Caco-2 (cell line): ENCODE measurements around the gene PPP2R5C. TPM values are rescaled to one million over a fixed set of nuclear protein-coding genes. Genes with fewer than 3 reads are reported as not detected.

Experiments
- BruUV-seq: library from RNA; stranded (reverse); fragments of 400-500 nt; replicated peaks from 2 replicates; lab custom pipeline; 2021; lab: Mats Ljungman, UMichigan
- CTCF ChIA-PET: fragments of 300-600 bp; sonication (Branson Sonifier 250); formaldehyde crosslinking; loops from one replicate; lab custom pipeline; 2022; ENCODE audit warnings: antibody characterized with exemption; lab: Charles Lee
- POLR2A ChIA-PET: fragments of 300-600 bp; sonication (Branson Sonifier 250); formaldehyde crosslinking; loops from one replicate; lab custom pipeline; 2022; ENCODE audit warnings: antibody characterized with exemption; lab: Charles Lee
- DNase-seq, 2 experiments: peaks; one replicate each; pipeline versions ENCODE4 v3.0.0 to v3.0.0-alpha.2; 2020 to 2022
- H3K27me3 ChIP-seq: replicated peaks from 2 replicates; pipeline ENCODE4 v1.6.0; 2011; ENCODE audit warnings: low read length; ENCODE audit not compliant: control insufficient read depth, insufficient read depth
- H3K36me3 ChIP-seq: 2 replicates; pipeline ENCODE4 v1.5.1; 2011; ENCODE audit warnings: low read length; ENCODE audit not compliant: control insufficient read depth, insufficient read depth
- H3K4me1 ChIP-seq: fragments of 250-450 bp; sonication (Bioruptor Pico); 2 replicates; pipeline ENCODE4 v1.5.1; 2020; ENCODE audit warnings: mild to moderate bottlenecking
- H3K4me3 ChIP-seq: 2 replicates; pipeline ENCODE4 v1.5.1; 2011; ENCODE audit warnings: low read depth, mild to moderate bottlenecking, control low read depth, low read length
- H3K9me3 ChIP-seq: fragments of 250-450 bp; sonication (Bioruptor Pico); 2 replicates; pipeline ENCODE4 v1.5.1; 2020; ENCODE audit warnings: mild to moderate bottlenecking, moderate library complexity
- H3K27ac Mint-ChIP-seq: one replicate; pipeline ENCODE4 v1.8.0; 2022; ENCODE audit warnings: mixed read lengths; ENCODE audit not compliant: unreplicated experiment
- H3K27me3 Mint-ChIP-seq: one replicate; pipeline ENCODE4 v1.8.0; 2022; ENCODE audit warnings: mixed read lengths; ENCODE audit not compliant: insufficient read depth, unreplicated experiment
- H3K36me3 Mint-ChIP-seq: one replicate; pipeline ENCODE4 v1.8.0; 2022; ENCODE audit warnings: mild to moderate bottlenecking, mixed read lengths; ENCODE audit not compliant: insufficient read depth, unreplicated experiment
- H3K4me1 Mint-ChIP-seq: one replicate; pipeline ENCODE4 v1.8.0; 2022; ENCODE audit warnings: low read depth, mixed read lengths; ENCODE audit not compliant: unreplicated experiment
- H3K4me3 Mint-ChIP-seq: one replicate; pipeline ENCODE4 v1.8.0; 2022; ENCODE audit warnings: mild to moderate bottlenecking, moderate library complexity, mixed read lengths; ENCODE audit not compliant: unreplicated experiment
- H3K9me3 Mint-ChIP-seq: one replicate; pipeline ENCODE4 v1.8.0; 2022; ENCODE audit warnings: mixed read lengths; ENCODE audit not compliant: unreplicated experiment
- intact Hi-C: fragments of 100-400 bp; cut with micrococcal nuclease; formaldehyde crosslinking; loops from one replicate; pipeline ENCODE4 v1.10.0; 2022; ENCODE audit not compliant: unreplicated experiment
- total RNA-seq: library from RNA; stranded (reverse); gene quantifications from 2 replicates; pipeline ENCODE4 v1.2.3, GENCODE V29; 2022
- TF ChIP-seq, protein P1 (sequence below), 2 experiments: fragments of 200-600 bp in 1 of 2; IDR thresholded peaks; 1 replicate in 1 of 2; 2 replicates in 1 of 2; pipeline versions ENCODE4 v1.5.1 to v1.8.0; 2011 to 2022; ENCODE audit warnings: antibody characterized with exemption in 1 of 2, control low read depth in 1 of 2, inconsistent platforms in 1 of 2, low read depth in 1 of 2, low read length in 1 of 2, mild to moderate bottlenecking in 1 of 2, moderate library complexity in 1 of 2; ENCODE audit not compliant: insufficient read depth in 1 of 2, severe bottlenecking in 1 of 2, unreplicated experiment in 1 of 2

Gene PPP2R5C
- total RNA-seq, 1 experiment from 2014 or later, result 97.5 TPM

DNA sequence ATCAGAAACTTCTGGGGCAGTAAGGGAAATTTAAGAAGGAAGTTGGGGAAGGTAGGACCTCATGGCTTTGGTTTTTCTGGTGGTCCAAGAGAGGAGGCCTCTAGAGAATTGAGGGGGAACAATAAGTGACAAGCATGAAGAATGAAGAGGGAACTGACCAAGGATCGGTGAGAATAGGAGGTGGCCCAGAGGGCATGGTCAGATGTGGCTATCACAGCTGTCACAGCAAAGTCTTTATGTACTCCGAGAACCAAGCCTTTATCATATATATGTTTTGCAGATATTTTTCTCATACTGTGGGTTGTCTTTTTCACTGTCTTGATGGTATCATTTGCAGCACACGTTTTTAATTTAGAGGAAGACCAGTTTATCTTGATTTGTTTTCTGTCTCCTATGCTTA is 64.3 kb downstream of the PPP2R5C start:
- Mint-ChIP-seq H3K4me3 (no peak overlapping the region), H3K27ac (no peak overlapping the region), H3K36me3 (peaks cover 25% of the 10 kb centered on the region), H3K27me3 (no peaks in the 10 kb centered on the region), H3K9me3 (no peaks in the 10 kb centered on the region), H3K4me1 (no peaks in the 10 kb centered on the region)
- POLR2A ChIA-PET, result no interaction called here
- H3K27me3 ChIP-seq, result no peaks in the 10 kb centered on the region
- CTCF ChIA-PET, result no interaction called here
- no peak overlapping the region for H3K4me3 ChIP-seq
- no TSS peak for BruUV-seq
- TF ChIP-seq, protein P1, sequence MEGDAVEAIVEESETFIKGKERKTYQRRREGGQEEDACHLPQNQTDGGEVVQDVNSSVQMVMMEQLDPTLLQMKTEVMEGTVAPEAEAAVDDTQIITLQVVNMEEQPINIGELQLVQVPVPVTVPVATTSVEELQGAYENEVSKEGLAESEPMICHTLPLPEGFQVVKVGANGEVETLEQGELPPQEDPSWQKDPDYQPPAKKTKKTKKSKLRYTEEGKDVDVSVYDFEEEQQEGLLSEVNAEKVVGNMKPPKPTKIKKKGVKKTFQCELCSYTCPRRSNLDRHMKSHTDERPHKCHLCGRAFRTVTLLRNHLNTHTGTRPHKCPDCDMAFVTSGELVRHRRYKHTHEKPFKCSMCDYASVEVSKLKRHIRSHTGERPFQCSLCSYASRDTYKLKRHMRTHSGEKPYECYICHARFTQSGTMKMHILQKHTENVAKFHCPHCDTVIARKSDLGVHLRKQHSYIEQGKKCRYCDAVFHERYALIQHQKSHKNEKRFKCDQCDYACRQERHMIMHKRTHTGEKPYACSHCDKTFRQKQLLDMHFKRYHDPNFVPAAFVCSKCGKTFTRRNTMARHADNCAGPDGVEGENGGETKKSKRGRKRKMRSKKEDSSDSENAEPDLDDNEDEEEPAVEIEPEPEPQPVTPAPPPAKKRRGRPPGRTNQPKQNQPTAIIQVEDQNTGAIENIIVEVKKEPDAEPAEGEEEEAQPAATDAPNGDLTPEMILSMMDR (IDR thresholded peaks at IDR 0.05; ENCODE audit: insufficient read depth in 1 of 2, low read depth in 1 of 2, low read length in 1 of 2, severe bottlenecking in 1 of 2, unreplicated experiment in 1 of 2), result no peak
- no peaks in the 10 kb centered on the region for H3K9me3 ChIP-seq
- intact Hi-C loops, result no loop called here
- peaks cover 2% of the 10 kb centered on the region; the same call in 1 of the 2 replicates for H3K4me1 ChIP-seq
- DNase-seq, result no peak
- no peaks in the 10 kb centered on the region for H3K36me3 ChIP-seq

DNA sequence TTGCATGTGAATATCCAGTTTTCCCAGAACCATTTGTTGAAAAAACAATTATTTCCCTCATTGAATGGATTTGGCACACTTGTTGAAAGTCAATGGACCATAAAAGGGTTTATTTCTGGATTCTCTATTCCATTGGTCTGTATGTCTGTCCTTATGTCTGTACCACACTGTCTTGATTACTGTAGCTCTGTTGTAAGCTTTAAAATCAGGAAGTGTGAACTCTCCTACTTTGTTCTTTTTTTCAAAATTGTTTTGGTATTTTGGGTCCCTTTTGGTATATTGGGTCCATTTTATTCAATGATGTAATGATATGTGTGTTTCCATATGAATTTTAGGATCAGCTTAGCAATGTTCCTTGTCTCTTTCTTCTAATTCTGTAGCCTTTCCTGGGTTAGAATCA is 64.8 kb downstream of the PPP2R5C start:
- H3K4me1 ChIP-seq, result peaks cover 7% of the 10 kb centered on the region
- H3K36me3 Mint-ChIP-seq, result peaks cover 25% of the 10 kb centered on the region
- H3K9me3 Mint-ChIP-seq, result no peaks in the 10 kb centered on the region
- no peak overlapping the region for H3K4me3 Mint-ChIP-seq
- ChIA-PET CTCF (no interaction called here), POLR2A (no interaction called here)
- H3K4me3 ChIP-seq, result no peak overlapping the region
- H3K9me3 ChIP-seq, result no peaks in the 10 kb centered on the region
- H3K27me3 Mint-ChIP-seq, result no peaks in the 10 kb centered on the region
- TF ChIP-seq, protein P1 (IDR thresholded peaks at IDR 0.05; ENCODE audit: insufficient read depth in 1 of 2, low read depth in 1 of 2, low read length in 1 of 2, severe bottlenecking in 1 of 2, unreplicated experiment in 1 of 2), result no peak
- H3K4me1 Mint-ChIP-seq, result no peaks in the 10 kb centered on the region
- H3K27me3 ChIP-seq, result no peaks in the 10 kb centered on the region
- DNase-seq, result no peak
- BruUV-seq, result no TSS peak
- no peak overlapping the region for H3K27ac Mint-ChIP-seq
- no peaks in the 10 kb centered on the region for H3K36me3 ChIP-seq
- intact Hi-C loops, result no loop called here

- Histone ChIP-seq H3K4me1 (peaks cover 7% of the 10 kb centered on the region), H3K9me3 (no peaks in the 10 kb centered on the region), H3K4me3 (no peak overlapping the region), H3K36me3 (no peaks in the 10 kb centered on the region; the same call in 1 of the 2 replicates), H3K27me3 (no peaks in the 10 kb centered on the region)
- Mint-ChIP-seq H3K36me3 (peaks cover 25% of the 10 kb centered on the region), H3K9me3 (no peaks in the 10 kb centered on the region), H3K4me1 (no peaks in the 10 kb centered on the region), H3K27me3 (no peaks in the 10 kb centered on the region), H3K27ac (no peak overlapping the region), H3K4me3 (no peak overlapping the region)
- ChIA-PET POLR2A (no interaction called here), CTCF (no interaction called here)
- intact Hi-C loops, result no loop called here
- TF ChIP-seq, protein P1 (IDR thresholded peaks at IDR 0.05; ENCODE audit: insufficient read depth in 1 of 2, low read depth in 1 of 2, low read length in 1 of 2, severe bottlenecking in 1 of 2, unreplicated experiment in 1 of 2), result no peak
- no peak for DNase-seq
- no TSS peak for BruUV-seq
Measured at GRCh38 chr14:101827286-101827685, 65.8 kb downstream of the PPP2R5C start.
